HG02571 (cell line): ENCODE measurements around the gene CCDC50.

ENCODE experiments used
- ATAC-seq: cut with Tn5 transposase; IDR thresholded peaks from one replicate; pipeline ENCODE4 v1.9.1; 2021; ENCODE audit warnings: mild to moderate bottlenecking, moderate library complexity; ENCODE audit not compliant: unreplicated experiment

Gene CCDC50

GRCh38 chr3:191414732-191415131 lies 85.5 kb downstream of the CCDC50 start:
- ATAC-seq, result no peak

GRCh38 chr3:191415566-191415965 lies 86.4 kb downstream of the CCDC50 start:
- no peak for ATAC-seq

GRCh38 chr3:191417457-191417729 lies 88.2 kb downstream of the CCDC50 start:
- no peak for ATAC-seq

GRCh38 chr3:191420771-191421170 lies 91.6 kb downstream of the CCDC50 start:
- no peak for ATAC-seq

GRCh38 chr3:191424881-191425280 lies 95.7 kb downstream of the CCDC50 start:
- no peak for ATAC-seq

- no peak for ATAC-seq
Measured at GRCh38 chr3:191425322-191425734, 96.1 kb downstream of the CCDC50 start.

- ATAC-seq, result no peak
Measured at GRCh38 chr3:191426311-191426710, 97.1 kb downstream of the CCDC50 start.

- no peak for ATAC-seq
Measured at GRCh38 chr3:191428177-191428576, 99.0 kb downstream of the CCDC50 start.

GRCh38 chr3:191430103-191430502 lies 100.9 kb downstream of the CCDC50 start:
- no peak for ATAC-seq

- no peak for ATAC-seq
Measured at GRCh38 chr3:191431160-191431822, 102.1 kb downstream of the CCDC50 start.

- ATAC-seq, result no peak
Measured at GRCh38 chr3:191432162-191432561, 103.0 kb downstream of the CCDC50 start.

GRCh38 chr3:191434024-191434423 lies 104.8 kb downstream of the CCDC50 start:
- ATAC-seq, result no peak

- ATAC-seq, result no peak
Measured at GRCh38 chr3:191435981-191436380, 106.8 kb downstream of the CCDC50 start.

- ATAC-seq, result no peak
Measured at GRCh38 chr3:191438150-191438814, 109.1 kb downstream of the CCDC50 start.

- ATAC-seq, result no peak
Measured at GRCh38 chr3:191440532-191440931, 111.3 kb downstream of the CCDC50 start.

GRCh38 chr3:191441687-191442086 lies 112.5 kb downstream of the CCDC50 start:
- no peak for ATAC-seq

GRCh38 chr3:191444569-191444968 lies 115.4 kb downstream of the CCDC50 start:
- ATAC-seq, result no peak
